ENCODE measurements around the gene AIMP2. TPM values are rescaled to one million over a fixed set of nuclear protein-coding genes. Genes with fewer than 3 reads are reported as not detected.
"Not testable (repeated sequence)": the region's sequence is repeated elsewhere in the genome, so short reads cannot be mapped to it uniquely, and the experiment has no call there.

The AIMP2 gene
- total RNA-seq, 2 donors from 2014 or later = 21.5 to 45.2 TPM

- H3K9me3 Mint-ChIP-seq = no peaks in the 10 kb centered on the region
- peaks cover 9% of the 10 kb centered on the region for H3K4me1 Mint-ChIP-seq
- no peaks in the 10 kb centered on the region for H3K27me3 Mint-ChIP-seq
- ATAC-seq (replicated peaks) = no peak
- no peak overlapping the region for H3K4me3 Mint-ChIP-seq
- no peak overlapping the region for H3K27ac Mint-ChIP-seq
- H3K36me3 Mint-ChIP-seq (ENCODE audit: low read depth) = peaks cover 96% of the 10 kb centered on the region
These were observed 26.6 kb downstream of the AIMP2 start for GRCh38 chr7:6035686-6036085.

GRCh38 chr7:6049780-6050179 is 40.7 kb downstream of the AIMP2 start:
- Mint-ChIP-seq H3K9me3 (no peaks in the 10 kb centered on the region), H3K36me3 (ENCODE audit: low read depth) (peaks cover 91% of the 10 kb centered on the region)

GRCh38 chr7:6051185-6051584 is 42.1 kb downstream of the AIMP2 start:
- not testable (repeated sequence) for H3K9me3 Mint-ChIP-seq; ATAC-seq (replicated peaks); H3K27ac Mint-ChIP-seq; H3K27me3 Mint-ChIP-seq; H3K4me1 Mint-ChIP-seq; H3K4me3 Mint-ChIP-seq
- H3K36me3 Mint-ChIP-seq (ENCODE audit: low read depth) = peaks cover 85% of the 10 kb centered on the region

More at GRCh38 chr7:6049780-6050179, 40.7 kb downstream of the AIMP2 start:
- Mint-ChIP-seq H3K27me3 (no peaks in the 10 kb centered on the region), H3K27ac (no peak overlapping the region), H3K4me3 (no peak overlapping the region), H3K4me1 (no peaks in the 10 kb centered on the region)
- ATAC-seq (replicated peaks) = no peak

- peaks cover 6% of the 10 kb centered on the region for H3K4me1 Mint-ChIP-seq
- ATAC-seq (replicated peaks) = no peak
- no peak overlapping the region for H3K27ac Mint-ChIP-seq
- H3K27me3 Mint-ChIP-seq = no peaks in the 10 kb centered on the region
- no peak overlapping the region for H3K4me3 Mint-ChIP-seq
- peaks cover 51% of the 10 kb centered on the region for H3K36me3 Mint-ChIP-seq (ENCODE audit: low read depth)
- H3K9me3 Mint-ChIP-seq = no peaks in the 10 kb centered on the region
These were observed 47.5 kb downstream of the AIMP2 start for GRCh38 chr7:6056616-6057015.

- Mint-ChIP-seq H3K9me3 (no peaks in the 10 kb centered on the region), H3K27me3 (no peaks in the 10 kb centered on the region), H3K4me1 (peaks cover 6% of the 10 kb centered on the region), H3K27ac (peak overlapping the region; percentile 96), H3K4me3 (peak overlapping the region; percentile 97), H3K36me3 (ENCODE audit: low read depth) (peaks cover 42% of the 10 kb centered on the region)
- ATAC-seq (replicated peaks) = no peak
These were observed 48.5 kb downstream of the AIMP2 start for GRCh38 chr7:6057316-6058129.

- not testable (repeated sequence) for H3K9me3 Mint-ChIP-seq; H3K27ac Mint-ChIP-seq; ATAC-seq (replicated peaks); H3K4me1 Mint-ChIP-seq; H3K4me3 Mint-ChIP-seq; H3K27me3 Mint-ChIP-seq
- peaks cover 18% of the 10 kb centered on the region for H3K36me3 Mint-ChIP-seq (ENCODE audit: low read depth)
These were observed 50.9 kb downstream of the AIMP2 start for GRCh38 chr7:6059941-6060340.

GRCh38 chr7:6071406-6071805 is 62.3 kb downstream of the AIMP2 start:
- H3K27ac Mint-ChIP-seq = no peak overlapping the region
- H3K9me3 Mint-ChIP-seq = no peaks in the 10 kb centered on the region
- H3K4me1 Mint-ChIP-seq = no peaks in the 10 kb centered on the region
- no peak for ATAC-seq (replicated peaks)
- H3K27me3 Mint-ChIP-seq = no peaks in the 10 kb centered on the region
- H3K36me3 Mint-ChIP-seq (ENCODE audit: low read depth) = no peaks in the 10 kb centered on the region
- no peak overlapping the region for H3K4me3 Mint-ChIP-seq

Other genes with a start within 250 kb of the AIMP2 start
- gene RNF216, start 227.6 kb upstream of the AIMP2 start, total RNA-seq = 10 to 100 TPM; 22.4 to 28.3 TPM
- gene OCM, start 128.5 kb upstream of the AIMP2 start, total RNA-seq = not detected
- gene CCZ1, start 110.5 kb upstream of the AIMP2 start, total RNA-seq = 100 to 1,000 TPM in 1 of 2 donors, 10 to 100 TPM in 1; 58.5 to 133 TPM
- 1 to 10 TPM in 1 of 2 donors, under 1 TPM in 1; 0.11 to 2.2 TPM for gene RSPH10B, start 38.6 kb upstream of the AIMP2 start, total RNA-seq
- gene PMS2, start 223 bp upstream of the AIMP2 start, total RNA-seq = 10 to 100 TPM; 17.4 to 20.6 TPM
- under 1 TPM in 1 of 2 donors, not detected in 1; 0.26 TPM for gene ANKRD61, start 22.1 kb downstream of the AIMP2 start, total RNA-seq
- 100 to 1,000 TPM; 116 to 117 TPM for gene EIF2AK1, start 49.9 kb downstream of the AIMP2 start, total RNA-seq
- gene USP42, start 95.7 kb downstream of the AIMP2 start, total RNA-seq = 10 to 100 TPM in 1 of 2 donors, 1 to 10 TPM in 1; 9.9 to 10.5 TPM